GM12891 (cell line): ENCODE data around the gene LMOD2.

ENCODE experiments used
- POLR2A ChIP-seq: IDR thresholded peaks from 2 replicates; pipeline ENCODE4 v1.6.1; 2011; ENCODE audit warnings: low read depth, low read length, control low read depth
- POLR2AphosphoS5 ChIP-seq: IDR thresholded peaks from 2 replicates; pipeline ENCODE4 v1.6.1; 2011; ENCODE audit warnings: low read depth, low read length, control low read depth
- POU2F2 ChIP-seq: IDR thresholded peaks from 2 replicates; pipeline ENCODE4 v1.6.1; 2011; ENCODE audit warnings: low read depth, mild to moderate bottlenecking, control low read depth, low read length, moderate library complexity
- TAF1 ChIP-seq: IDR thresholded peaks from 2 replicates; pipeline ENCODE4 v1.6.1; 2011; ENCODE audit warnings: low read depth, low read length, control low read depth

GRCh38 chr7:123690550-123690949 lies 34.9 kb downstream of the LMOD2 start:
- no peak for TF ChIP-seq POLR2A
- TF ChIP-seq POLR2AphosphoS5, result no peak
- no peak for TF ChIP-seq TAF1
- no peak for TF ChIP-seq POU2F2
